Neural progenitor cell (in vitro differentiated cells): Measurements from ENCODE around the gene IDI1. TPM values are rescaled to one million over a fixed set of nuclear protein-coding genes. Genes with fewer than 3 reads are reported as not detected.

Source experiments
- DNase-seq: peaks from one replicate; pipeline ENCODE4 v3.0.0-alpha.2; 2016; ENCODE audit warnings: low spot score
- H2AFZ ChIP-seq: fragments of 200-600 bp; sonication (generic); replicated peaks from 2 replicates; pipeline ENCODE4 v1.6.1; 2016; ENCODE audit warnings: antibody characterized with exemption
- H3F3A ChIP-seq: fragments of 200-600 bp; sonication (generic); 2 replicates; pipeline ENCODE4 v1.6.1; 2016; ENCODE audit warnings: antibody characterized with exemption, low read depth
- H3K27ac ChIP-seq: fragments of 200-600 bp; sonication (generic); 2 replicates; pipeline ENCODE4 v1.5.1; 2016; ENCODE audit warnings: mild to moderate bottlenecking
- H3K27me3 ChIP-seq: fragments of 200-600 bp; sonication (generic); 2 replicates; pipeline ENCODE4 v1.6.1; 2016; ENCODE audit warnings: mild to moderate bottlenecking, moderate library complexity
- H3K36me3 ChIP-seq: fragments of 200-600 bp; sonication (generic); 2 replicates; pipeline ENCODE4 v1.5.1; 2016
- H3K4me1 ChIP-seq: fragments of 200-600 bp; sonication (generic); 2 replicates; pipeline ENCODE4 v1.6.1; 2016; ENCODE audit warnings: mixed run types
- H3K4me2 ChIP-seq: fragments of 200-600 bp; sonication (generic); 2 replicates; pipeline ENCODE4 v1.6.1; 2016
- H3K4me3 ChIP-seq: fragments of 200-600 bp; sonication (generic); 2 replicates; pipeline ENCODE4 v1.5.1; 2016
- H3K79me2 ChIP-seq: fragments of 200-600 bp; sonication (generic); 2 replicates; pipeline ENCODE4 v1.6.1; 2016; ENCODE audit warnings: low read depth
- H3K9ac ChIP-seq: fragments of 200-600 bp; sonication (generic); 2 replicates; pipeline ENCODE4 v1.6.1; 2016
- H3K9me3 ChIP-seq: fragments of 200-600 bp; sonication (generic); 2 replicates; pipeline ENCODE4 v1.5.1; 2016; ENCODE audit warnings: low read depth
- H4K20me1 ChIP-seq: fragments of 200-600 bp; sonication (generic); 2 replicates; pipeline ENCODE4 v1.6.1; 2016; ENCODE audit warnings: low read depth
- H3K27ac Mint-ChIP-seq: 3 replicates; pipeline ENCODE4 v1.8.0; 2021; ENCODE audit warnings: mixed read lengths
- H3K27me3 Mint-ChIP-seq: 2 replicates; pipeline ENCODE4 v1.8.0; 2022; ENCODE audit warnings: low read depth, mild to moderate bottlenecking, inconsistent platforms, moderate library complexity, mixed read lengths; ENCODE audit not compliant: insufficient read depth
- H3K36me3 Mint-ChIP-seq: 3 replicates; pipeline ENCODE4 v1.8.0; 2021; ENCODE audit warnings: mixed read lengths
- H3K4me1 Mint-ChIP-seq: 3 replicates; pipeline ENCODE4 v1.8.0; 2021; ENCODE audit warnings: mixed read lengths
- H3K4me3 Mint-ChIP-seq: 3 replicates; pipeline ENCODE4 v1.8.0; 2021; ENCODE audit warnings: mild to moderate bottlenecking, moderate library complexity, mixed read lengths
- H3K9me3 Mint-ChIP-seq: 3 replicates; pipeline ENCODE4 v1.8.0; 2020; ENCODE audit warnings: mixed read lengths
- CTCF ChIP-seq: fragments of 200-600 bp; sonication (generic); IDR thresholded peaks from 2 replicates; pipeline ENCODE4 v1.5.1; 2017; ENCODE audit warnings: antibody characterized with exemption, mild to moderate bottlenecking
- EZH2 ChIP-seq: fragments of 200-600 bp; sonication (generic); IDR thresholded peaks from 2 replicates; pipeline ENCODE4 v1.6.1; 2017; ENCODE audit warnings: antibody characterized with exemption, mild to moderate bottlenecking, moderate library complexity
- EZH2phosphoT487 ChIP-seq: fragments of 200-600 bp; sonication (generic); IDR thresholded peaks from 2 replicates; pipeline ENCODE4 v1.6.1; 2017; ENCODE audit warnings: antibody characterized with exemption
- total RNA-seq: library from RNA; depleted of rRNA; stranded (reverse); fragments of >200 nt; gene quantifications from 2 replicates; pipeline ENCODE4 v1.2.3, GENCODE V29; 2015; ENCODE audit warnings: low replicate concordance

Gene IDI1
- total RNA-seq, 1 donor from 2014 or later: 168 TPM

GRCh38 chr10:1090696-1091095, 41.8 kb upstream of the IDI1 start:
- Histone ChIP-seq H3K36me3 (peaks cover 4% of the 10 kb centered on the region), H3K9ac (no peak overlapping the region), H3K9me3 (no peaks in the 10 kb centered on the region), H3K4me2 (no peak overlapping the region), H3K4me1 (no peaks in the 10 kb centered on the region), H3K27ac (no peak overlapping the region), H3K4me3 (no peak overlapping the region), H2AFZ (no peak overlapping the region), H3F3A (no peaks in the 10 kb centered on the region), H3K27me3 (no peaks in the 10 kb centered on the region), H3K79me2 (no peaks in the 10 kb centered on the region), H4K20me1 (no peaks in the 10 kb centered on the region)
- Mint-ChIP-seq H3K9me3 (no peaks in the 10 kb centered on the region), H3K36me3 (peaks cover 33% of the 10 kb centered on the region), H3K4me1 (no peaks in the 10 kb centered on the region), H3K27me3 (peaks cover 2% of the 10 kb centered on the region), H3K4me3 (no peak overlapping the region), H3K27ac (peak overlapping the region; percentile 34)
- no peak for DNase-seq
- TF ChIP-seq CTCF (no peak), EZH2 (no peak), EZH2phosphoT487 (no peak)

GRCh38 chr10:1089017-1089689, 40.2 kb upstream of the IDI1 start:
- no peak overlapping the region for H3K4me3 ChIP-seq
- no peak overlapping the region for H3K27ac Mint-ChIP-seq
- no peaks in the 10 kb centered on the region for H3K9me3 ChIP-seq
- H3K36me3 ChIP-seq: peaks cover 4% of the 10 kb centered on the region
- H3K4me1 Mint-ChIP-seq: no peaks in the 10 kb centered on the region
- no peak for DNase-seq
- no peaks in the 10 kb centered on the region for H3K4me1 ChIP-seq
- no peaks in the 10 kb centered on the region for H4K20me1 ChIP-seq
- H3F3A ChIP-seq: no peaks in the 10 kb centered on the region
- no peak overlapping the region for H3K27ac ChIP-seq
- H3K36me3 Mint-ChIP-seq: peaks cover 40% of the 10 kb centered on the region
- no peaks in the 10 kb centered on the region for H3K27me3 ChIP-seq
- no peaks in the 10 kb centered on the region for H3K9me3 Mint-ChIP-seq
- no peak overlapping the region for H2AFZ ChIP-seq
- peaks cover 2% of the 10 kb centered on the region for H3K27me3 Mint-ChIP-seq
- TF ChIP-seq EZH2phosphoT487 (no peak), EZH2 (no peak), CTCF (no peak)
- H3K4me2 ChIP-seq: no peak overlapping the region
- H3K9ac ChIP-seq: no peak overlapping the region
- H3K79me2 ChIP-seq: no peaks in the 10 kb centered on the region
- H3K4me3 Mint-ChIP-seq: no peak overlapping the region

GRCh38 chr10:1086787-1087186, 37.9 kb upstream of the IDI1 start:
- H3K4me3 Mint-ChIP-seq: no peak overlapping the region
- Histone ChIP-seq H3K9me3 (no peaks in the 10 kb centered on the region), H3F3A (no peaks in the 10 kb centered on the region), H3K9ac (no peak overlapping the region), H3K79me2 (no peaks in the 10 kb centered on the region), H3K27ac (no peak overlapping the region), H2AFZ (no peak overlapping the region), H3K4me3 (no peak overlapping the region), H3K36me3 (peaks cover 4% of the 10 kb centered on the region), H4K20me1 (no peaks in the 10 kb centered on the region), H3K4me1 (no peaks in the 10 kb centered on the region), H3K27me3 (no peaks in the 10 kb centered on the region), H3K4me2 (no peak overlapping the region)
- H3K9me3 Mint-ChIP-seq: no peaks in the 10 kb centered on the region
- no peaks in the 10 kb centered on the region for H3K4me1 Mint-ChIP-seq
- H3K27me3 Mint-ChIP-seq: peaks cover 2% of the 10 kb centered on the region
- H3K27ac Mint-ChIP-seq: no peak overlapping the region
- no peak for TF ChIP-seq EZH2phosphoT487
- no peak for TF ChIP-seq CTCF
- TF ChIP-seq EZH2: no peak
- DNase-seq: no peak
- H3K36me3 Mint-ChIP-seq: peaks cover 34% of the 10 kb centered on the region
